NT2/D1 (cell line): Measurements from ENCODE around the gene PRPF39.

ENCODE experiments used
- SUZ12 ChIP-seq: IDR thresholded peaks from 2 replicates; pipeline ENCODE4 v1.6.1; 2011; ENCODE audit not compliant: insufficient read length, insufficient read depth; ENCODE audit errors: extremely low read depth
- YY1 ChIP-seq: IDR thresholded peaks from 2 replicates; pipeline ENCODE4 v1.6.1; 2011; ENCODE audit not compliant: insufficient read length, insufficient read depth
- ZNF274 ChIP-seq: IDR thresholded peaks from 2 replicates; pipeline ENCODE4 v1.6.1; 2011; ENCODE audit warnings: mild to moderate bottlenecking, low read depth, low read length

DNA sequence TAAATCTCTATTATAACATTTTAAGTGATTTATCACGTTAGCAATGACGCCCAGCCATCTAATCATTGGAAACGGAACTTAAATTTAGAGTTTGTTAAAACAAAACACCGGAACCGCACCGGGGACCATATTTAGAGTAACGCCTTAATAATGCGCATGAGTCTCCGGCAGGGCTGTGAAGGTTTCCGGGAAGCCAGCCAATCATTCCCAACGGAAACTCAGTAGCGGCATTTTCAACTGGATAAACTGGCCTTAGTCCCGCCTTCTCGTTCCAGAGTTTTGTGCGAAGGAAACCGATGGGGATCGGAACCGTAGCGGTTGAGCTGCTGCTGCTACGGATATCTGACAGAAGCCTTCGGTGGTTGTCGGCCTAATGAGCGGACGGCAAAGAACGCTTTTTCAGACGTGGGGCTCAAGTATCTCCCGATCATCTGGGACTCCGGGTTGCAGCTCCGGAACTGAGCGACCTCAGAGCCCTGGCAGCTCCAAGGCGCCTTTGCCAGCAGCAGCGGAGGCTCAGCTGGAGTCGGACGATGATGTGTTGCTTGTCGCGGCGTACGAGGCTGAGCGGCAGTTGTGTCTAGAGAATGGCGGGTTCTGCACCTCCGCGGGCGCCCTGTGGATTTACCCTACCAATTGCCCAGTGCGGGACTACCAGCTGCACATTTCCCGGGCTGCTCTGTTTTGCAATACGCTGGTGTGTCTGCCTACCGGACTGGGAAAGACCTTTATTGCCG lies 51.9 kb downstream of the PRPF39 start, which contains the start of gene FANCM:
- TF ChIP-seq SUZ12 (no peak), ZNF274 (no peak), YY1 (no peak)
